ES-I3 (cell line): Measurements from ENCODE around the gene ZG16.

ENCODE experiments used
- H3K36me3 ChIP-seq: 2 replicates; pipeline ENCODE4 v1.6.1; 2013; ENCODE audit warnings: mild to moderate bottlenecking, low read length, control low read depth, moderate library complexity; ENCODE audit not compliant: insufficient read depth
- H3K4me1 ChIP-seq: 2 replicates; pipeline ENCODE4 v1.6.1; 2013; ENCODE audit warnings: mild to moderate bottlenecking, control low read depth, low read length; ENCODE audit not compliant: insufficient read depth
- H3K9ac ChIP-seq: 2 replicates; pipeline ENCODE4 v1.6.1; 2013; ENCODE audit warnings: low read depth, mild to moderate bottlenecking, low read length, moderate library complexity
- H3K9me3 ChIP-seq: 2 replicates; pipeline ENCODE4 v1.6.1; 2013; ENCODE audit warnings: mild to moderate bottlenecking, low read length, moderate library complexity; ENCODE audit not compliant: control insufficient read depth, insufficient read depth

Gene ZG16

GRCh38 chr16:29806641-29807425 lies 28.8 kb downstream of the ZG16 start:
- Histone ChIP-seq H3K9me3 (no peaks in the 10 kb centered on the region), H3K9ac (peak overlapping the region; percentile 70), H3K4me1 (peaks cover 15% of the 10 kb centered on the region), H3K36me3 (peaks cover 8% of the 10 kb centered on the region; the same call in 1 of the 2 replicates)

DNA sequence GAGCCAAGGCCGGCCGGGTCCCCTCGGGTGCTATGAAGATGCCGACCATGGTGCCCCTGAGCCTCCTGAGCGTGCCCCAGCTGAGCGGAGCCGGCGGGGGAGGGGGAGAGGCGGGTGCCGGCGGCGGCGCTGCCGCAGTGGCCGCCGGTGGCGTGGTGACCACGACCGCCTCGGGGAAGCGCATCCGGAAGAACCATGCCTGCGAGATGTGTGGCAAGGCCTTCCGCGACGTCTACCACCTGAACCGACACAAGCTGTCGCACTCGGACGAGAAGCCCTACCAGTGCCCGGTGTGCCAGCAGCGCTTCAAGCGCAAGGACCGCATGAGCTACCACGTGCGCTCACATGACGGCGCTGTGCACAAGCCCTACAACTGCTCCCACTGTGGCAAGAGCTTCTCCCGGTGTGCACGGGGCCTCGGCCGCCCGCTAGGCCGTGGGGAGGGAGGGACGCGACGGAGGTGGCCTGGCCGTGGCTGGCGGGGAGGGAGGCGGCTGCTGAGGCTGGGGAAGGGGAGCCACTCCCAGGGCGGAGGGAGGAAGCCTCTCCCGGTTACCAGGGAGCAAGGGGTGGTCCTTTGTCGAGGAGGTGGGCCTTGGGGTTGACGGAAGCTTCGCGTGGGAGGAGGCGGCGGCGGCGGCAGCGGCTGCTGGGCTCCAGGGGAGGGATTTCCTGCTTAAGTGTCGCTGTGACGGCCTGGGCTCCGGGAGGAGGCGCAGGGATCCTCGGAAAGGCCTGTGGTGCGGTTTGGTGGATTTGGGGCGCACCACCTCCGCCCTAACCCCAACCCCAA lies 29.6 kb downstream of the ZG16 start:
- Histone ChIP-seq H3K4me1 (peaks cover 15% of the 10 kb centered on the region), H3K9me3 (no peaks in the 10 kb centered on the region), H3K9ac (peak overlapping the region; percentile 70), H3K36me3 (peaks cover 4% of the 10 kb centered on the region; the same call in 1 of the 2 replicates)

DNA sequence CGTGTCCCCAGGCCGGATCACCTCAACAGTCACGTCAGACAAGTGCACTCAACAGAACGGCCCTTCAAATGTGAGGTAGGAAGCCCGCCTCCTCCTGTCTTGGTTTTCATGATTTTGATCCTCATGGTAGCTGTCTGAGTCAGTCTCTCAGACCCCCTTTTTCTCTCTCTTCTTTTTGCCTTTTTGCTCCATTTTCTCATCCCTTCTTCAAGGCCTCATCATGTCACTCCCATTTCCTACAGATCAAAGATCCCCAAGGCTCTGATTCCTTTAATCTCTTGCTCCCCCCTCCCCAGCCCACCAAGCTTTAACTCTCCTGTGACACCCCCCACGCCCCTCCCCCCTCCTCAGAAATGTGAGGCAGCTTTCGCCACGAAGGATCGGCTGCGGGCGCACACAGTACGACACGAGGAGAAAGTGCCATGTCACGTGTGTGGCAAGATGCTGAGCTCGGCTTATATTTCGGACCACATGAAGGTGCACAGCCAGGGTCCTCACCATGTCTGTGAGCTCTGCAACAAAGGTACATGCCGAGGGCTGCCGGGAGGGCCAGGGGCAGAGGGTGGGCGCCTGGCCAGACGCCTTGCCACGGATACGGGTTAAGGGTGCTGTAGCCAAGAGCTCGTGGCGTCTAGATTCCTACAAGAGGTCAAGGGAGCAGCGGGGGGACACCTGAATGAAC lies 30.3 kb downstream of the ZG16 start:
- no peaks in the 10 kb centered on the region for H3K36me3 ChIP-seq

GRCh38 chr16:29809031-29809747 lies 31.1 kb downstream of the ZG16 start:
- Histone ChIP-seq H3K4me1 (peaks cover 15% of the 10 kb centered on the region), H3K9ac (peak overlapping the region; percentile 5; the same call in 1 of the 2 replicates), H3K9me3 (no peaks in the 10 kb centered on the region), H3K36me3 (no peaks in the 10 kb centered on the region)

More for the DNA sequence above, 30.3 kb downstream of the ZG16 start:
- H3K9ac ChIP-seq = peak overlapping the region; percentile 70
- H3K9me3 ChIP-seq = no peaks in the 10 kb centered on the region
- H3K4me1 ChIP-seq = peaks cover 15% of the 10 kb centered on the region

GRCh38 chr16:29809850-29810698 lies 32.0 kb downstream of the ZG16 start:
- H3K36me3 ChIP-seq = no peaks in the 10 kb centered on the region
- H3K4me1 ChIP-seq = peaks cover 15% of the 10 kb centered on the region
- H3K9me3 ChIP-seq = no peaks in the 10 kb centered on the region
- peak overlapping the region; percentile 7; the same call in 1 of the 2 replicates for H3K9ac ChIP-seq

DNA sequence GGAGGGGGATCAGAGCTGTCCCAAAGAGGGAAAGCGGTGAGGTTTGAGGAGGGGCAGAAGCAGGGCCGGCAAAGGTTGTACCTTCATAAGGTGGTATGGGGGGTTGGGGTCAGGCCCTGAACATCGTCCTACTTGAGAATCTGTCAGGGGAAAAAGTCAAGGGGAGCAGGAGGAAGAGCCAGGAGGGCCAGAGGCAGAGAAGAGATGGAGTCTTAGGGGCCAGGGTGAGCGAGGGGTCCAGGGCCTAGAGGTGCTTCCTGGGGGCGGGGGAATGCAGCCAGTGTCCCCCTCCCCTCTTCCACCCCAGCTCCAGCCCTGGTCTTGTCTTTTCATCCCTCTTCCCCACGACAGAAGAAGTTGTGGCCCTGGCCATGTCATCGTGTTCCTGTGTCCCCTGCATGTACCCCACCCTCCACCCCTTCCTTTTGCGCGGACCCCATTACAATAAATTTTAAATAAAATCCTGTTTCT lies 32.7 kb downstream of the ZG16 start:
- Histone ChIP-seq H3K4me1 (peaks cover 15% of the 10 kb centered on the region), H3K36me3 (no peaks in the 10 kb centered on the region), H3K9me3 (no peaks in the 10 kb centered on the region), H3K9ac (peak overlapping the region; percentile 2; the same call in 1 of the 2 replicates)

- peak overlapping the region; percentile 68 for H3K9ac ChIP-seq
- no peaks in the 10 kb centered on the region for H3K36me3 ChIP-seq
- no peaks in the 10 kb centered on the region for H3K9me3 ChIP-seq
- peaks cover 15% of the 10 kb centered on the region for H3K4me1 ChIP-seq
These were observed 33.3 kb downstream of the ZG16 start for GRCh38 chr16:29811170-29811895.

- H3K9me3 ChIP-seq = no peaks in the 10 kb centered on the region
- H3K9ac ChIP-seq = peak within 1 kb of the TSS; percentile 68
- H3K4me1 ChIP-seq = peaks cover 15% of the 10 kb centered on the region
These were observed 34.0 kb downstream of the ZG16 start, which contains the start of gene PRRT2 for GRCh38 chr16:29811896-29812665. TSS of gene PRRT2 (plus strand) at chr16:29812193. CDS start at chr16:29813055, 862 bp downstream.

DNA sequence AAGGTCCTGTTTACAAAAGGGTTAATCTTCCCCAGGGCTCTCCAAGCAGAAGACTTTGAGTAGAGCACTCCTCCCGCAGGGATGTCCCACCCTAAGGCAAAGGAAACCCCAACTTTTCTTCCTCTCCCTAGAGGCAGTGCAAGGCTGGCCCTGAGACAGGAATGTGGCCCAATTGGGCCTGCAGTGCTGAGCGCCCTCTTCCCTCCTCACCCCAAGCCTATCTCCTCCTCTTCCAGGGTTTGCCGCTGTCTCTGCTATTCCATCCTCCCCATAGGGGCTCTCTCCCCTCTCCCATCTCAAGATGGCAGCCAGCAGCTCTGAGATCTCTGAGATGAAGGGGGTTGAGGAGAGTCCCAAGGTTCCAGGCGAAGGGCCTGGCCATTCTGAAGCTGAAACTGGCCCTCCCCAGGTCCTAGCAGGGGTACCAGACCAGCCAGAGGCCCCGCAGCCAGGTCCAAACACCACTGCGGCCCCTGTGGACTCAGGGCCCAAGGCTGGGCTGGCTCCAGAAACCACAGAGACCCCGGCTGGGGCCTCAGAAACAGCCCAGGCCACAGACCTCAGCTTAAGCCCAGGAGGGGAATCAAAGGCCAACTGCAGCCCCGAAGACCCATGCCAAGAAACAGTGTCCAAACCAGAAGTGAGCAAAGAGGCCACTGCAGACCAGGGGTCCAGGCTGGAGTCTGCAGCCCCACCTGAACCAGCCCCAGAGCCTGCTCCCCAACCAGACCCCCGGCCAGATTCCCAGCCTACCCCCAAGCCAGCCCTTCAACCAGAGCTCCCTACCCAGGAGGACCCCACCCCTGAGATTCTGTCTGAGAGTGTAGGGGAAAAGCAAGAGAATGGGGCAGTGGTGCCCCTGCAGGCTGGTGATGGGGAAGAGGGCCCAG lies 34.9 kb downstream of the ZG16 start:
- peak overlapping the region; percentile 68 for H3K9ac ChIP-seq
- H3K9me3 ChIP-seq = no peaks in the 10 kb centered on the region
- H3K36me3 ChIP-seq = 0 out of 2 replicates have a peak, but pooled peaks cover 2% of the 10 kb centered on the region
- H3K4me1 ChIP-seq = peaks cover 15% of the 10 kb centered on the region

More at GRCh38 chr16:29811896-29812665, 34.0 kb downstream of the ZG16 start, which contains the start of gene PRRT2:
- no peaks in the 10 kb centered on the region for H3K36me3 ChIP-seq

DNA sequence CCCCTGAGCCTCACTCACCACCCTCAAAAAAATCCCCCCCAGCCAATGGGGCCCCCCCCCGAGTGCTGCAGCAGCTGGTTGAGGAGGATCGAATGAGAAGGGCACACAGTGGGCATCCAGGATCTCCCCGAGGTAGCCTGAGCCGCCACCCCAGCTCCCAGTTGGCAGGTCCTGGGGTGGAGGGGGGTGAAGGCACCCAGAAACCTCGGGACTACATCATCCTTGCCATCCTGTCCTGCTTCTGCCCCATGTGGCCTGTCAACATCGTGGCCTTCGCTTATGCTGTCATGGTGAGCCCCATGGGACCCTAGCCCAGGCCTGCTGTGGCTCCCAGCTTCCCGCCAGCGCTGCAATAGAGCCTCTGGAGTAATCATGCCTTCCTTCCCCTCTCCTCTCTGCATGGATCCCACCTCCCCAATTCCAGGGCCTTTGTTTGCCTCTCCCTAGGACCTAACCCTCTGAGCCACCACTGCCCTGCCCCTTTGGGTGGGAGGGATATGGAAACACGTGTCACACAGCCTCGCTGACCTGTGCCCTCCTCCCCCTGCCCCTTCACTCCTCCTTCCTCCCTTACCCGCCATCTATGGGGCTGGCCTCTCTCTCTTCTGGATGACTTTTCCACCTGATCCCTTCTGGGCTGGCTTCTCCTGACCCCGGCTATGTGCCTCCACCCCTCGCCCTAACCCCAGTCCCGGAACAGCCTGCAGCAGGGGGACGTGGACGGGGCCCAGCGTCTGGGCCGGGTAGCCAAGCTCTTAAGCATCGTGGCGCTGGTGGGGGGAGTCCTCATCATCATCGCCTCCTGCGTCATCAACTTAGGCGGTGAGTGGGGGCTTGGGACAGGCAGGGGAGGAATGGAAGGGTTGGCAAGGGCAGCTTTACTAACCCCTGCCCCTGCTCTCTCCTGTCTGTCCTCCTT lies 35.8 kb downstream of the ZG16 start:
- H3K4me1 ChIP-seq = peaks cover 10% of the 10 kb centered on the region
- H3K9ac ChIP-seq = peak overlapping the region; percentile 12; the same call in 1 of the 2 replicates
- no peaks in the 10 kb centered on the region for H3K9me3 ChIP-seq
- 0 out of 2 replicates have a peak, but pooled peaks cover 3% of the 10 kb centered on the region for H3K36me3 ChIP-seq
